T follicular helper cell (primary cell): ENCODE measurements around the gene SUSD2.
"Not testable (repeated sequence)": the region's sequence is repeated elsewhere in the genome, so short reads cannot be mapped to it uniquely, and the experiment has no call there.

Experiments
- DNase-seq: peaks from one replicate; pipeline ENCODE4 v3.0.0-alpha.2; 2020; ENCODE audit warnings: low read depth

The SUSD2 gene

DNA sequence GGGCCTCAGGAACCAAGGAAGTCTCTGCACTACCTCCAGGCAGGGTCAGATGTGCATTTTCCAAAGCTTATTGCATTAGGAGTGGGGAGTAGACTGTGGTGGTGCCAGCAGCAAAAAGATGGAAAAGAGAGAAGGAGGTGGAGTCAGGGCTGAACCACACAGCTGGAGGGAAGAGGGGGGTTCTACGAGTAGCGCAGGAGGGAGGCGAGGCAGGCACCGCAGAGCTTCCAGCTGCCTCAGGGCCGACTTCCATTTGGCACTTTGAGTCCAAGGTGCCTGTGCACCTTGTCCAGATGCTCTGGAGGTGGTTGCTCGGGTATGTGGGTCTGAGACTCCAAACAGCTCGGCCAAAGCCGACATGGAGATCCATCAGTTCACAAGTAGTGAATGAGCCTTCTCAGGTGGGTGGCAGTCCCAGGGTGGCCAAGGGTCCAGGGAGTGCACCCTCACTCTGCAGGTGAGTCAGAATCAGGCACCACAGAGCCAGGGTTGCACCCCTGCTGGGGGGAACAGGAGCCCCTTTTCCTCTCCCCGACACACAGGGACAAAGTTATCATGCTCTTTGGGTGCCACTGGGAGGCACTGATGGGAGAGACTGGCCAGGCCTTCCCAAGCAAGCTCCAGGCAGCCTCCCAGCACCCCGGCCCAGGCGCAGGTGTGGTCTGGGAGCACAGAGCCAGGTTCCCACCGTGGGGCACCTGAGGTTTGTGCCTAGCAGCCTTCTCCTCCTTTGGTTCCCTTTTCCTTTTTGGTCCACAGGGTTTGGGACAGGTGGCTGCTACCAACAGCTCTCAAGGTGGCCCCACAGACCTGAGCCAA lies 33.4 kb downstream of the SUSD2 start:
- DNase-seq, result no peak

DNA sequence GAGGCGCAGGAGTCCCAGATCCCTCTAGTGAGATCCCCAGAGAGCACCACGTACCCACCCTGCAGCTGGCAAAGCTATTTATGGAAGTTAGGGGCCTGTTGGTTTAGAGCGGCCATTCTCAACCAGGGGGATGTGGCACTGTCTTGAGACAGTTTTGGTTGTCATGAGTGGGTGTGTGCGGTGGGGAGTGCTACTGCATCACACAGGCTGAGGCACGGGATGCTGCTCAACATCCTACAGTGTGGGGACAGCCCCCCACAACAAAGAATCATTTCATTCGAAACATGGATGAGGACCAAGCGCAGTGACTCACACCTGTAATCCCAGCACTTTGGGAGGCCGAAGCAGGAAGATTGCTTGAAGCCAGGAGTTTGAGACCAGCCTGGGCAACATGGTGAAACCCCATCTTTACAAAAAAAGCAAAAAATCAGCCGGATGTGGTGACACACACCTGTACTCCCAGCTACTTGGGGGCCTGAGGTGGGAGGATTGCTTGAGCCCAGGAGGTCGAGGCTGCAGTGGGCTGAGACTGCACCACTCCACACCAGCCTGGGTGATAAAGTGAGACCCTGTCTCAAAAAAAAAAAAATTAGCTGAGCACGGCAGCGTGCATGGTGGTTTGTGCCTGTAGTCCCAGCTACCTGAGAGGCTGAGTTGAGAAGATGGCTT lies 35.4 kb downstream of the SUSD2 start:
- no peak for DNase-seq

DNA sequence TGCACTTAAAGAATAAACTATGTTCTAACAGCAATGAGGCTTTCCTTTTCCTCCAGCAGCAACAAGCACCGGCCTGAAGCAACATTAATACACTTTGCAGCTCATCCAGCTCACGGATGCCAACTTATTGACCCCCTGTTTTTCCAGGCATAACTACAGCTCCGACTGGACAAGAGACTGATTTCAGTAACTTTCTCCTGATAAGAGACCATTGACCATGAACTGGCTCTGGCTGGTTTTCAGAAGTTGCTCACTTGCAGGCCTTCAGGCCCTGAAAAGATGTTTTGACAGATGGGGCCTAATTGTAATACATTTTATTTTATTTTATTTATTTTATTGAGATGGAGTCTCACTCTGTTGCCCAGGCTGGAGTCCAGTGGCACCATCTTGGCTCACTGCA lies 36.1 kb downstream of the SUSD2 start:
- no peak for DNase-seq

DNA sequence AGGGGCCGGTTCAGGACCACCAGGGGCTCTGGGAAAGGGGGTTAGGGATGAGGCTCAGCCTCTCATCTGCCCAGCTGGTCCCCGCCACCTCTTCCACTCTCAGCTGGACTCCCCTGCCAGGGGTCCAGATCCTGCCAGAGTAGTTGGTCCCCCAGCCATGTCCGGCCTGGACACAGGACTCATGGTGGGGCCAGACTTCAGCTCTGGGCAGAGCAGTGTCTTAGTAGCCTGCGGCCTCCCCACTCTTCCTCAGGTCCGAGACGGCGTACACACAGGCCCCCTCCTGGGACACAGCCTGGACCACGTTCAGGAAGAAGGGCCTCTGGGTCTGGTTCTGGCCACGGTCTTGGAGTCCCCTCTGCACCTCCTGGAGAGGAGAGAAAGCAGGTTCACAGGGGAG lies 38.5 kb downstream of the SUSD2 start:
- no peak for DNase-seq

DNA sequence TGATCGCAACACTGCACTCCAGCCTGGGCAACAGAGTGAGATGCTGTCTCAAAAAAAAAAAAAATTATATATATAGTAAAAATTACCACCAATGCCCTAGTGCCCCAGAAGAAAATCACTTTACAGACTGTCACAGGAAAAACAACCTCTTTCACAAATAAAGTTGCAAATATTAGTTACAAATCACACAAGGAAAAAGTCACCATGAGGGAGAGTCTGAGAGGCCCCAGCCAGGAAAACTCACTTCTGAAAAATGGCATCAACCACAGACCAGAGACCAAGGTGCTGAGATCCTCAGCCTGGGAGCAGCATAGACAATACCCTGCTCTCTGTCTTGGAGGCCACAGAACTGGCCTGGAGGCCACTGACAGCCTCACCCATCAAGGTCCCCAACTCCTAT lies 43.2 kb downstream of the SUSD2 start:
- DNase-seq, result no peak

DNA sequence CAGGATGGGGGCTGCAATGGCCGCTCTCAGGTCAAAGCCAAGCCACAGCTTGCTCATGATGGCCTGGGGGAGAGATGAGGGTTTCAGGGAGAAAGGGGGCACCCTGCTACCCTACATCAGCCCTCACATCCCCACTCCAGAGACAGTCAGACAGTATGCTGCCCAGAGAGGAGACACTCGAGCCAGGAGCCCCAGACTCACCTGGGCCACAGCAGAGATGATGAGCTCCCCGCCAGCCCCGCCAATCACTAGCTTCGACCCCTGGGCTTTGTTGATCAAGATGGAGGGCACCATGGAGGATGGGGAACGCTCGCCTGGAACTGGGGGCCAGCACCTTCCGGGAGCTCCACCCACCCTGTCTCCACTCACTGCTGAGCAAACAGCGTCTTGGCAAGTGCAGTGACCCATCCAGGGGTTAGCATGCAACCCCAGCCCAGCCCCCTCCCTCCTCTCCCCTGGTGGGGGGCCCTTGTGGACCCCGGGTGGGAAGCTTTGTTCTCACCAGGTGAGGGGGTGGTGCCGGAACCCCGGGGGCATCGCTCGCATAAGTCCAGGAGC lies 43.8 kb downstream of the SUSD2 start:
- DNase-seq, result no peak

DNA sequence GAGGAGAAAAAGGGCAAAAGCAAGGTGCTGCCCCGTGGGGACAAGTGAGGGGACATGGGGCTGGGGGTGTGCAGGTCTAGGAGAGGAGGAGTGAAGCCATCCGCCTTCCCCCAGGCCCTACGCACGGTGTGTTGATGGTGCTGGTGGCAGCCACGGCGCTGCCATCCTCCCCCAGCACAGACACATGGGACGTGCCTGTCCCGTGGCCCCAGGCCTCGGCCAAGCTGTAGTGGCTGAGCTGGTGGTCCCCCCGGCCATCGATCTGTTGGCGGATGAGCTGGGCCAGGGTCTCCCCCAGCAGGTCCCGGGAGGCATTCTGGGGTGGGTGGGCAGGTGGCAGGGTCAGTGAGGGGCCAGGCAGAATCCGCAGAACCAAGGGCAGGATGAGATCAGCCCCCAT lies 44.7 kb downstream of the SUSD2 start:
- DNase-seq, result no peak

DNA sequence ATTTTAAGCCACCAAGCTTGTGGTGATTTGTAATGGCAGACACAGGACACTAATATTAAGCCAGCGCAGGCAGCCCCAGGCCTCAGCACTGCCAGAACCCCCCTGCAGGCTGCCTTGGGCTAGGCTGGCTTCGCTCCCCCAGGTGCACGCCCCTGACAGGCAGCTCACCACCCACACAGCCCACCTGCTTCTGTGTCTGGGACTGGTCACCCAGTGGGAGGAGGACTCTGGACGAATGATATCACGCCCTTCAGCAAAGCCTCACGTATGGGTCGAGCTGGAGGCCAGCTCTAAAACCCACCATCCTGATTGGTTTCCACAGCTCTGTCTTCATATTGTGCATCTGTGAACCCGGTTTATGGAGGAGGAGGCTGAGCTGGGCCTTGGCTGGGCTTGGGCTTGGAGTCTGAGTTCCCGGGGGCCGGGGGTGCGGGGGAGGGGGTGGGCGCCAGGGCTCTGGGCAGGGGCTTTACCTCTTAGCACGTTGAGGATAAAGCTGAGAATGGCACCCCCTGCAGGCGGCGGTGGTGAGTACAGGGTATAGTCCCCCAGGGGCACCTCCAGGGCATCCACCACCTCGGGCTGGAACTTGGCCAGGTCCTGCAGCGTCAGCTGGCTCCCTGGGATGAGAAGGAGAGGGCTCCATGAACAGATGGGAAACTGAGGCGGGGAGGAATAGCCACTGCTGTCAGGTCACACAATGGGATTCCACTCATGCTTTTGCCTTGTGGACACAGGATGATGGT lies 49.8 kb downstream of the SUSD2 start:
- peak; percentile 34 for DNase-seq

DNA sequence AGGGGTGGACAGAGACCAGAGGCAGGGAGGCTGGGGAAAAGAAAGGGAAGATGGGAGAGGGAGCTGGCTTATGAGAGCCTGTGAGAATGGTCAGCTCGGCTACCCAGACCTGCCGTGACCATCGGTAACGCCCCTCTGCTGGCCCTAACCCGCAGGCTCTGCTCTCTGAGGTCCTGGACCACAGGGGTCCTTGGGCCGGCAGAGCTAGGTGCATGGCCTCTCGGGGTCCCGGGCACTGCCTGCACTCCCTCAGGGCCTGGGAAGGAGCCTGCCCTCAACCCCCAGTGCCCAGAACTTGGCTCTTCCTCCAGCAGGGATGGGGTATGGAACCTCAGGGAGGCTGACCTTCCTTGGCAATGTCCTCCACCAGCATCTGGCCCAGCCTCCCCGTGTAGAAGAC lies 50.4 kb downstream of the SUSD2 start:
- no peak for DNase-seq

DNA sequence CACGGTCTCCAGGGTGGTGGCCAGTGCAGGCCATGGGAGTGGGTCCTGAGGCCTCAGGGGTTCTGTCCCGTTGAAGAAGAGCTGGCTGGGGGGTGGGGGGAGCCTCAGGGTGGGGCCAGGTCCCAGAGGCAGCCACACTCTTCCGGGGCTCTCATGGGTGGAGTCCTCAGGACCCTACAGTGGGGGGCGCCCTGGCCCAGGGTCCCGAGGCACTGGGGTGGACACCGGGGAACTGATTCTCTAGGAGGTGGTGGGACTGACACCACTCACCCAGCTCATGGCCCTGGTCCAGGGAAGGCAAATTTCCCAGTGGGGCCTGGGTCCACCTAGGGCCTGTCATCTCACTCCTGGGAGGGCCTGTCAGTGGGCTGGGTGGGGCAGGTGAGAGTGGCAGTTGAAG lies 50.8 kb downstream of the SUSD2 start:
- no peak for DNase-seq

DNA sequence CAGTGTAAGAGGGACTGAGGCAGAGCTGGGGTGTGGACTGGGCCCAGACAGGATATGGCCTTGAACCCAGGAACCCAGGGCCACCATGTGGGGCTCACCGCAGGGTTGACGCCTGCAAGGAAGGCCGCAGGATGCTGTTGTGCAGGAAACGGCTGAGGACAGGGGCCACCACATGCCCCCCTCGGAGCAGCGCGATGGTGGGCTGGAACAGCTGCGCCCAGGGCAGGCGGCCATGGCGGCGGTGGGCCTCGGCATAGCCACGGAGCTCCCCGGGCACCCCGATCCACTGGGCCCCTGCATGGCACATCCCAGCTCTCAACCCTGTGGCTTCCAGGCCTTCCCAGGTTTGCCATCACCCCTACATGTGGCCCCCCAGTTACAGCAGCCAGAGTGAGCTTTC lies 51.4 kb downstream of the SUSD2 start:
- no peak for DNase-seq

DNA sequence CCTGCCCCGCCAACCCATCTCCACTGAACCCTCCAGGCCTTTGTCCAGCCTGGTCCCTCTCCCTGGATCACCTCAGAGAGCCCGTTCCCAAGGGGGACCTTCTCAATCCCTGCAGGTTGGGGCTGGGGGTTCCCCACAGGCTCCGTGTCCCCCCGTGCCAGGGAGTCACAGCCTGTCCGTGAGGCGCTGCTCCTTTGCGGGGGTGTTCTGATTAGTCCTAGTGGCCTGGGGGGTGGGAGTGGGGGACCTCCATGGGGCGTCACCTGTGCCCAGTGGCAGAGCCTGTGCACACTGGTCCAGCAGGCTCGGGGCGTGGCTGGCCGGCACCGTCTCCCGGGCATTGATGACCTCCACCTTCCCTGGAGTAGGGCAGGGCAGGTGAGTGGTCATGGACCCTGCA lies 51.9 kb downstream of the SUSD2 start:
- DNase-seq, result no peak

DNA sequence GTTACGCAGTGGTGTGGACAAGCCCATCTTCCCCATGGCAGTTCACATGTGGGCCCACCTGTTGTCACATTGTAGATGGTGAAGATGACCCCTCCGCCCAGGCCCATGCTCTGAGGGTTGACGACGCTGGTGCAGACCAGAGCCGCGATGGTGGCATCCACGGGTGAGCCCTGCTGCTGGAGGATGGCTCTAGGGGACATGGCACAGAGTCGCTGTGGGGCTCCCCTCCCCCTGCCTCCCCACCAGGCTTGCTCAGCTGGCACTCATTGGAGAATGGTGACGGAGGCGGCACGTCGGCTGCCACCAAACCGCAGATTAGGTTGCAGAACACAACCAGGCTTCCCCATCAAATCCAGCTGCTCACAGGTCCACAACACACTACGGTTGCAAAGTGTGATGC lies 52.5 kb downstream of the SUSD2 start:
- DNase-seq, result no peak

DNA sequence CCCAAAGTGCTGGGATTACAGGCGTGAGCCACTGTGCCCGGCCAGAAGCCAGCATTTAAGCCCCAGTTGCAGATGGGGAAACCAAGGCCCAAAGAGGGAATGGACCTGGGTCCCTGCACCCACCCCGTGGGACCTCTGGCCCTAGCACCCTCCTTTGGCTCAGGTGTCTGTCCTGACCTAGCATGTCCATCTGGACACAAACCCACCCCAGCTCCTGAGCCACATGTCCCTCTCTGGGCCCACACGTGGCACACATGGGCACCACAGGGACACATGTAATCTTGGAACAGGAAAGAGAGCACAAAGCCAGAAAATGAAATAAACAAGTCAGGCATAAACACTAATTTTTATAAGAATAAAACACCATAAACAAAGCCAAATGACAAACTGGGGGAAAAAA lies 54.0 kb downstream of the SUSD2 start:
- no peak for DNase-seq

DNA sequence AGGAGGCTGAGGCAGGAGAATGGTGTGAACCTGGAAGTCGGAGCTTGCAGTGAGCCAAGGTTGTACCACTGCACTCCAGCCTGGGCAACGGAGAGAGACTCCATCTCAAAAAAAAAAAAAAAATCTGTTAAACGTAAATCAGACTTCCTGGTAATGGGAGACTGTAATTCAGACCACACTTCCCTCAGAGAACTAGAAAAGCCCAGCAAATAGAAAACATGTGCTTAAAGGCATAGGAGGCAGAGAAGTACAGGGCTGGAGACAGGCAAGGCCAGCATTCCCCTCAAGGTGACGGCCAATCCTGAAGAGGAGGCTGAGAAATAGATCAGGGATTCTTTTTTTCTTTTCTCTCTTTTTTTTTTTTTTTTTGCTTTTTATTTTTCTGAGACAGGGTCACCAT lies 55.4 kb downstream of the SUSD2 start:
- no peak for DNase-seq

DNA sequence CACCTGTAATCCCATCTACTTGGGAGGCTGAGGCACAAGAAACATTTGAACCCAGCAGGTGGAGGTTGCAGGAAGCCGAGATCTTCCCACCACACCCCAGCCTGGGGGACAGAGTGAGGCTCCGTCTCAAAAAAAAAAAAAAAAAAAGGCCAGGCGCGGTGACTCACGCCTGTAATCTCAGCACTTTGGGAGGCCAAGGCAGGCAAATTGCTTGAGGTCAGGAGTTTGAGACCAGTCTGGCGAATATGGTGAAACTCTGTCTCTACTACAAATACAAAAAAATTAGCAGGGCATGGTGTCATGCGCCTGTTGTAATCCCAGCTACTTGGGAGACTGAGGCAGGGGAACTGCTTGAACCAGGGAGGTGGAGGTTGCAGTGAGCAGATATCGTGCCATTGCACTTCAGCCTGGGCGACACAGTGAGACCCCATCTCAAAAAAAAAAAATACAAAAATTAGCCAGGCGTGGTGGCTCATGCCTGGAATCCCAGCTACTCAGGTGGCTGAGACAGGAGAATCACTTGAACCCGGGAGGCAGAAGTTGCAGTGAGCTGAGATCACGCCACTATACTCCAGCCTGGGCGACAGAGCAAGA lies 56.9 kb downstream of the SUSD2 start:
- DNase-seq, result not testable (repeated sequence)
